HG02973 (cell line): ENCODE measurements around the gene KHNYN.
"Not testable (repeated sequence)": the region's sequence is repeated elsewhere in the genome, so short reads cannot be mapped to it uniquely, and the experiment has no call there.

ENCODE experiments used
- ATAC-seq: cut with Tn5 transposase; IDR thresholded peaks from one replicate; pipeline ENCODE4 v1.9.1; 2021; ENCODE audit warnings: moderate library complexity; ENCODE audit not compliant: unreplicated experiment

Gene KHNYN

DNA sequence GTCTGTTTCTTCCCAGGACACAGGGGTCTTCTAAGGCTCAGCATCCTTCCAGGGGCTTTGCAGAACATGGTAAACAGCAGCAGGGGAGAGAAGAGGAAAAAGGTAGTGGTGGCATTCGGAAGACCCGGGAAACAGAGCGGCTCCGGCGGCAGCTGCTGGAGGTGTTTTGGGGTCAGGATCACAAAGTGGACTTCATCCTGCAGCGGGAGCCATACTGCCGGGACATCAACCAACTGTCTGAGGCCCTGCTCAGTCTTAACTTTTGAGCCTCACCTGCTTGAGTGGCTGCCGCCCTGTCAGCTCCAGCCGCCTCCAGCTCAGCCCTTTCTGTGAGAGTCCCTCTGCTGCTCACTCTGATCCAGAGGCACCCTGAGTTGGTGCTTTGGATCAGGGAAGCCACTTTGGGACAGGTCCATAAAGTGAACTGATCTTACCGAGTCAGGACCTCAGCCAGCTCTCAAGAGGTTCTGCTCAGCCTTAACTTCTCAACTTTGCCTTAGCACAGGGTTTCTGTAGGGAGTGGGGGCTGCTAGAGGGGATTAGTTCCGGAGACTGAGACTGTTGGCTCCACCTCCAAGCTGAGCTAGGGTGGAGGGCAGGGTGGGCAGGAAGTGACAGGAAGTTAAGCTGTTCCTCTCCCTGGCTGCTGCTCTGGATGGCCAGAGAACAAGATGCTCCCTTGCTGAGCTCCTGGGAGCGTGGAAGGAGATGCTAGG lies 7.4 kb downstream of the KHNYN start:
- ATAC-seq = no peak

DNA sequence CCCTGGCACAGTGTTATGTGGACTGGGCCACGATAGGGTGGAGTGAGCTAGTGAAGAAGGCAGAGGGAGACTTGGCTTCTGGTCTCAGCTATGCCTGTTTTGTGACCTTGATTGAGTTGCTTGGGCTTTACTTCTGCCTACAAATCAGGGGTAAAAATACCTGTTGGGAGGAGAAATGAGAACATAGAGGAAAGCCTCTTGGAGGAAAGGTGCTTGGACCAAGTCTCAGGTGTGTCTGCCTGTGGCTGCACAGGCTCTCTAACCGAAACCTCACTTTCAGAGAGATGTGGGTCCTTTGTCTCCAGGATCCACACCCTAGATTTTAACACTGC lies 7.9 kb downstream of the KHNYN start:
- ATAC-seq = no peak

DNA sequence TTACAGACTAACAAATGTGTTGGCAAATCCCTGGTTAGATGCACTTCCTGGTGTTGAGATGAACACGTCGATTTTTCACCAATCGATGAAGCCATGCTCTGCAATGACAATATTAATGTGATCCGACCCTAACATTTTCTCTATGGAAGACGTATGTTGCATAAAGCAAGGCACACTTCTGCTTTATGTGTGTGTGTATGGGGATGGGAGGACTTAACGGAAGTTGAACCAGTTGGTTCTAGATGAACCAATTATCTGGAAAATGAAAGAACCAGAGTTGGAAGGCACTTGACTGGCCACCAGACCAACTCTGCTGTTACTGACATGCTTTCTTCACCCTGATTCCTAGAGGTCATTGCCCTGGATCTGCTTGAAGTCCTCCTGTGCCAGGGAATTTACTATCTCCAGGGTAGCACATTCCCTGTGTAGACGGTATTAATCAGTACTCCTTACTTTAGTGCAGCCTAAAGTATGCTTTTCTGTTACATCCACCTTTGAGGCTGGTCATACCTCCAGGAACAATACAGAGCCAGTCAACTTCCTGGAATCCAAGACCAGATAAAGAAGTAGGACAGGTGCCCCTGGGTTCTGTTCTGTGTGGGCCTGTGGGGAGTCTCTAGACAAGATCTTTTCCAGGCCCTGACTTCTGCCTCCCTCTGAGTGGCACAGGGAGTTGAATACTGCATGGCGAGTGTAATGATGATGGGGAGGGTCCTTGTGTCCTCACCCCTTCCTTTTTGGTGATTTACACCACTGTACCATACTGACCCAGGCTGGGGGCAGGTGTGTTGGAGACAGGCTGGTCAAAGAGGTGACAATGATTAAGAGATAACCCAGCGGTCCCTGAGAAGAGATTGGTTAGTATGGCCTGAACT lies 8.7 kb downstream of the KHNYN start:
- ATAC-seq = no peak

DNA sequence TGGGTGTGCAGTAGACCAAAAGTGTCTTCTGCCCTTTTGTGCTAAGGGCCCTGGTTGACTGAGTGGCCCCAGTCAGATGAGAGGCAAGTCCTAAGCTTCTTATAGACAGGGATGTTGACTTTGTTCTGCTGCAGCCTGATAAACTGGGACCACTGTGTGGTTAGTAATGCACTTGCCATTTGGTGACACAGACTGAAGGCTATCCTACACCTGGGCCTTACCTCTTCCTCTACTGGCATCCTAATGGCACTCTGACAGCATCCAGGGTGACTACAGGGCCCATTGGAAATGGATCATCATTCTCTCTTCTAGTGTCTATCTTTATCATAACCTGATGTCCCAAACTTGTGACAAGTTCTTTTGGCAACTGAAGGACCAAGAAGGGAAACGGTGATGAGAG lies 9.5 kb downstream of the KHNYN start:
- ATAC-seq = no peak

DNA sequence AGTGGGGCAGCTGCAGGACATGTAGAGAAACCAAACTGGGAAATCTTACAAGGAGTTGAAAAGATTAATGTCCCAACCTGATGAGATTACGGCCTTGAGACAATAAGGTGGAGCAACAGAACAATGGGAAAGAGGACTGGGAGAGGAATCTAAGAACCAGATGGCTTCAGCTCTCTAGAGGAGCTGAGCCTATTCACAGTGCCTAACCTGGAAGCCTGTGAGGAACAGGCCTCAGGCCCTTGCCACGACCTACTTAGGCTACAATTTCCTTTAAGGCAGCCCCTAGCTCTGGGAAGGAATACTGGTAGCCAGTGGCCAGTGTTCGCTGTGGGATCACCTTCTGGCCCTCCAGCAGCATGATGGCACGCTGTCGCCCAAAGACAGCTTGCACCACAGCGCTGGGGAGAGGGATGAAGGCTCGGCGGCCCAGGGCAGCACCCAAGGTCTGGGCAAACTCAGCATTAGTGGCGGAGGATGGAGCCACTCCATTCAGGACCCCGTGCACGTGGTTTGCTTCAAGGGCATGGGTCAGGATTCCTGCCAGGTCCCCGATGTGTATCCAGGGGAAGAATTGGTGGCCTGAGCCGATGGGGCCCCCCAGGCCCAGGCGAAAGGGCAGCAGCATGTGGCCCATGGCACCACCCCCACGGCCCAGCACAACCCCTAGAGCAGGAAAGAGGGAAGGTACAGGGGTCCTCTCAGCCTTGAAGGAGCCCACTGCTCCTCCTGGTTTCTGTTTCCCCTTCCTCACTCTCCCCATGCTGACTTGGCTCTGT lies 10.3 kb downstream of the KHNYN start:
- ATAC-seq = no peak

DNA sequence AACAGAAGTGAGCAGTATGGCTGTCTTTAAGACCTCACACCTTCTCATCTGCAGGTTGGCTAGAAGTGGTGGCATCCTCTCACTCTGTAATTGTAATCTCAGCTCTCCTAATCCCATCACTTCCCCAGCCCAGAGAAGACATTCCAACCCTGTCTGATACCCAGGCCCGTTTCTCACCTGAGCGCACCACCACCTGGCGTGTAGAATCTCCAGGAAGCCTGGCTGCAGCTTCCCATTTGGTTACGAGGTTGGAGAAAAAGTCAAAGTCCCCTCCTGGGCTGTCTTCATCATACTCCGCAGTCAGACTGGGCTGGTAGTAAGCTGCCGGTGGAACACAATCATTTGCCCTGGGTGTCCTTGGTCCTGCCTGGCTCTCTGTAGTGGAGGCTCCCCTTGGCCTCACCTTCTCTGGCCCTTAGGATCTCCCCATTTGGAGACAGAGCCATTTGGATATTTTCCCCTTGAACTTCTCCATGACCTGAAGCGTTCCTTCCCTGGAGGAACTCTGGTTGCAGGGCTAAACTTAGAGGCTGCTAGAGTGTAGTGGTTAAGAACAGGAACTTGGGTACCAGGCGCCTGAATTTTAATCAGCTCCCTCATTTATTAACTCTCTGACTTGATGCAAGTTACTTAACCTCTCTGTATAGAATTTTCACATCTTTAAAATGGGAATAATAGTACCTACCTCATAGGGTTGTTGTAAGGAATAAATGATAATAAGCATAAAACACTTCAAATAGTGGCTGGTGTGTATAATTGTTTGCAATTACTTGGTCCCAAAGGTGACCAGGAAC lies 11.0 kb downstream of the KHNYN start:
- ATAC-seq = no peak

DNA sequence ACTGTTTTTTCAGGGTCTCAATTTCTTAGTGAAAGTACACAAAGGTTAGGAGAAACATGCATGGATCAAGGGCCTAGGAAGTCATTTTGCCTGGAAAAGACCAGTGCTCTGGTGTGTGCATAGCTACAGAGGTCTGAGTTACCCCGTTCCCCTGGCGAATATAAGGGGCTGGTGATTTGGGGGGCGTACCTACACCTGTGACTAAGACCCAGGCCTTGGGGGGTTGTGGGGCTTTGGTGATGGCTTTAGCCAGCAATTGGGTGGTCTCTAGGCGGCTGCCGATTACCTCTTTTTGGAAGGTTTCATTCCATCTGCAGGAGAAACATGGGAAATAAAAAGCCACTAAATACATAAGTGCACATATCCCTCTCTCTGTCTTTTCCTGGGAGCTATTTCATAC lies 11.7 kb downstream of the KHNYN start:
- no peak for ATAC-seq

DNA sequence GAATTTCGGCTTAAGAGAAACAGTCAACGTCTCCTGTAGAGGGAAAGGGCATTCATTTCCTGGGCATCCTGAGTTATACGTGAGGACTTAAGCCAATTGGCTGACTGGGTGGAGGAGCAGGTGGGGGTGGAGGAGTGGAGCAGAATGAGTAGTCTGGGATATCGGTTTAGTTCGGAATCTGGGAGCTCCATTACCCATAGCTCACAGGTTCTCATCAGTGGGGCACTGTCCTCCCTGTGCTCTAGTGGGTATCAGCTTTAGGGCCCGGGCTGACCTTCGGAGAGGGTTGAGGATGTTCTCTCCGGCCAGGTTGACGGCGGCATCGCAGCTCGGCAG lies 12.1 kb downstream of the KHNYN start:
- ATAC-seq = peak; percentile 6

DNA sequence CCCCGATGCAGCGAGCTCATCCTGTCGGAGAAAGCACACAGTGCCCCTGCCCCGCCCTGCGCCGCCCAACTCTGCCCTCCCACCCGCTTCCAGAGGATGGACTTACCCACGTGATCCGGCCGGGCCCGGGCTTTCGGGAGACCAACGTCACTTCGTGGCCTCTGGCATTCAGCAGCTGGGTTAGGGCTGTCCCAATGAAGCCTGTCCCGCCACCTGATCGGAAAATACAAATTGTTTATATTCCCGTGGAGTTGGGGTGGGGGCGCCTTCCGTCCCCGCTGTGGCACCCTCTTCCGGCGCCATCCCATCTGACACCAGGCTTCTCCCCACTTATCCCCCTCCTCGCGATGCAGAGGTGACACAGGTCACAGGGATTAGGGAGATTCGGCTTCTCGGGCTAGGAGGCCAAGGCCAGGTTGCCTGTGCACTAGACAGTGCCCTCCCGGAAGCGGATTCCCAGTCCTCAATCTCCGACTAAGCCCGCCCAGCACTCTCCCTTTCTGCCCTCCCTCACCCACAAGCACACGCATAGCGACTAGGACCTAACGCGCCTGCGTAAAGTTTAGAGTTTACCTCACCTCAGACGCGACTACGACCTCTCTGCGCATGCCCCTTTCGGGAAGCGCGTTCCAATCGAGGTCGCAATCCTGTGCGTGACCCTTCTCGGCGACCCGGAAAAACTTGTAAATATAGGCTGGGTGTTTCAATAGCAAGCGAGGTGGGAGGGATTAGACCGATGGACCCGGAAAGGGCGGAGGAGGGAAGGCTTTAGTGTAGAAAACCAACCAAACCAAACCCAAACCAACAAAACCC lies 12.7 kb downstream of the KHNYN start, which contains the start of gene SDR39U1:
TSS of gene SDR39U1 (minus strand) at position 537 of the 813 bp plus-strand sequence. CDS start at position 530, 7 bp downstream.
- peak; percentile 90 for ATAC-seq

DNA sequence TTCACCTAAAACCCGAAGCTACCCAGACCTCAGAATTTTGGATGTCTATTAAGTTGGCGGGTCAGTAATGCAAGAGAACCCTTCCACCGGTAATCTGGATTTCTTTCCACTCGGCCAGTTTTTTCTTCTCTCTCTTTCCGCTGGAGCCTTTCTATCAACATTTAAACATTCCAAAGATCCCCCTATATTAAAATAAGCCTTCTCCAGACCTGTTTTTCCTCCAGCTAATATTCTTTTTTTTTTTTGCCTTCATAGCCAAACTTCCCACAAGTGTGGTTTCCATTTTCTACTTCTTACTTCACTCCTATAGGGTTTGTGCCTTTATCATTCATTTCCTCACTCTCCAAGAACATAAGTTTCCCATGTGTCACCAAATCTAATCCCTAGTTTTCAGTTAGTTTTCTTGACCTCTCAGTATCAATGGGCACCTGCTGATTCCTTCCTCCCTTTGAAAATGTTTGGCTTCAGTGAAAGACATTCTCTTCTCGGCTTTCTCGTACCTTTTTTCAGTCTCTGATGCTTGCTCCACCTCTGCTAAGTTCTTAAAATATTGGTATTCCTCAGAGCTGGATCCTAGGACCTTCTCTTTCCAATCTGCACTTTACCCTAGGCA lies 13.4 kb downstream of the KHNYN start:
- ATAC-seq = no peak

DNA sequence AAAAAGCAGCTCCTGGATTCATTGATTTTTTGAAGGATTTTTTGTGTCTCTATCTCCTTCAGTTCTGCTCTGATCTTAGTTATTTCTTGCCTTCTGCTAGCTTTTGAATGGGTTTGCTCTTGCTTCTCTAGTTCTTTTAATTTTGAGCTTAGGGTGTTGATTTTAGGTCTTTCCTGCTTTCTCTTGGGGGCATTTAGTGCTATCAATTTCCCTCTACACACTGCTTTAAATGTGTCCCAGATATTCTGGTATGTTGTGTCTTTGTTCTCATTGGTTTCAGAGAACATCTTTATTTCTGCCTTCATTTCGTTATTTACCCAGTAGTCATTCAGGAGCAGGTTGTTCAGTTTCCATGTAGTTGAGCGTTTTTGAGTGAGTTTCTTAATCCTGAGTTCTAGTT lies 21.1 kb downstream of the KHNYN start:
- not testable (repeated sequence) for ATAC-seq

DNA sequence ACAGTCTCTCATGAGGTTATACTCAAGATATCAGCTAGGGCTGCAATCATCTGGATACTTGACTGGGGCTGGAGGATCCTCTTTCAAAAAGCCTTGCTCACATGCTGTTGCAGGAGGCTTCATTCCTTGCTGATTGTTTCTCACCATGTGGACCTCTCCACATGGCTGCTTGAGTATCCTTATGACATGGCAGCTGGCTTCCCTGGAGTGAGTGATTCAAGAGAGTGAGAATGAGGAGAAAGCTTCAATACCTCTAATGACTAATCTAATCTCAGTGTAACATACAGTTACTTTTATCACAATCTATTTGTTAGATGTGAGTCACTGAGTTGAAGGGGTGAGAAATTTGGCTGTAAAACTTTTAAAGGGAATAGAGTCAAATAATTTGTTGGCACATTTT lies 27.2 kb downstream of the KHNYN start:
- ATAC-seq = no peak

DNA sequence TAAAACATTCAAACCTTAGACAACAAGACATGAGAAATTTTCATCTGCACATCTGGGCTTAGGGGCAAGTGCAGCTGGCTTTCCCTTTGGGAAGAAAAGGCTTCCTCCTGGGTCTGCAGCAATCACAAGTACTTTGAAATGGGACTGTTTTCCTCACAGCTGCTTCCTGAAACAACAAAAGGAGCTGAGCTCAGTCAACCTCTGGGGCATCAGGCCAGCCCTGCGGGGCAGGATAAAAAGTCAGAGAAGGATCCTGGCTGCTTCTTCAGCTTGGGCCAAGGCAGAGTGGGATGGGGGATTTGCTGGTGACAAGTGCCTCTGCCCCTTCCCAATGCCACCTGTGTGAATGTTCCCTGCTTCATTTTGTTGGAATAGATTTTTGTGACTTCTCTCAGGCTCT lies 29.0 kb downstream of the KHNYN start:
- ATAC-seq = no peak

DNA sequence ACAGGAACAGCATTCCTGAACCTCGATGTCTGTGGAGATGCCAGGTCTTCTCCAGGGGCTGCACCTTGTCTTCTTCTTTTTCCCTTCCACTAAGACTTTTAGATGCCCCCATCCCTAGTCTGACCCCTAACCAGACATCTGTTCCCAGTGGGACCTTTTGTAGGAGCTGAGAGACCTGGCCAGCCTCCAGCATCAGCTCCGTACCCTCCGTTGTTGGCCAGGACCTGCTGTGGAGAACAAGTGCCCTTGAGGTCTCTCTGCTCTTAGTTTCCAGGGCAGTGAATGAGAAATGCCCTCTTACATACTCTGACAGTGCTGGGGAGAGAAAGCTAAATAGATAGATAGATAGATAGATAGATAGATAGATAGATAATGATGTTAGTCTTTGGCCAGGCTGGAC lies 29.6 kb downstream of the KHNYN start:
- no peak for ATAC-seq

DNA sequence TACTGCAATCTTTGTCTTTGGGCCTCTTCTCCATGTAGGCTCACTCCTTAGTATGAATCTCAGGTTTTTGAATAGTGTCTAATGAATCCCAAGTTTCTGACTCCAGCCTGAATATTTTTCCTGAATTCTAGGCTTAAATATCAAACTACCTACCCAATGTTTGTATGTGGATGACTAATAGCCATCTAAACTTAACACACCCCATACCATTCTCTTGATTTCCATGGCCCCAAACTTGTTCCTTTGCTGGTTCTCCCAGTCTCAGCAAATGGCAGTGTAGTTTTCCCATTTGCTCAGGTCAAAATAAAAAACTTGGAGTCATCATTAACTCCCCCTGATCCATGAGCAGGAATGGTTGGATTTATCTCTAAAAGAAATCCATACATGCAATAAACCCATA lies 31.6 kb downstream of the KHNYN start:
- ATAC-seq = no peak

DNA sequence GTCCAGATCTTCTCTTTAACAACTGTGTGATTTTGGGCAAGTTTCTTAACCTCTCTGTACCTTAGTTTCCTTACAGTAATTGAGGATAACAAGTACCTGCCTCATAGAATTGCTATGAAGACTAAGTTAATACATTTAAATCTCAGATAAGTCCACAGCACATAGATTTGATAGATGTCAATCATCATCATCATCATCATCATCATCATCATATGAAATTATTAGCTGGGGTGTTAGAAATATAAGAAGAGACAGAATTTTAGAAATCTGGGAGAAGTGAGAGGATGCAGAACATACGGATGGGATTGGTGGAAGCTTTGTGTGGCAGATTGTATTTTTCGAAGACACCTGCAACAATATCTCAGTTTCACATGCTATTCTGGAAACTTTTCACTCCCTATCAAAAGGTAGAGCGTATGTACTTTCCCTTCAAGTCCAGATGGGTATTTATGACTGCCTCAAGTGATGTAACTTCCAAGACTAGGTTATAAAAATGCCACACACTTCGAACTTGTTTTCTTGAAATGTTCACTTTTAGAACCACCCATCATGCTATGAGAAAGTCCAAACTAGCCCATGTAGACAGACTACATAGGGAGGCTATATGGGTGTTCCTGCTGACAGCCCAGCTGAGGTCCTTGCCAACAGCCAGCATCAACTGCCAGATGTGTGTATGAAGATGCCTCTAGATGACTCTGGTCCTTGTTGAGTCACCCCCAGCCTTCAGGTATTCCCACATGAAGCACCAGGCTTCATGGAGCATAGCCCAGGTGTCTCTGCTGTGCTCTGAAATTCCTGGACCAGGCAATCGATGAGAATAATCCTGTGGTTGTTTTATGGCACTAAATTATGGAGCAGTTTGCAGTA lies 33.5 kb downstream of the KHNYN start:
- no peak for ATAC-seq

DNA sequence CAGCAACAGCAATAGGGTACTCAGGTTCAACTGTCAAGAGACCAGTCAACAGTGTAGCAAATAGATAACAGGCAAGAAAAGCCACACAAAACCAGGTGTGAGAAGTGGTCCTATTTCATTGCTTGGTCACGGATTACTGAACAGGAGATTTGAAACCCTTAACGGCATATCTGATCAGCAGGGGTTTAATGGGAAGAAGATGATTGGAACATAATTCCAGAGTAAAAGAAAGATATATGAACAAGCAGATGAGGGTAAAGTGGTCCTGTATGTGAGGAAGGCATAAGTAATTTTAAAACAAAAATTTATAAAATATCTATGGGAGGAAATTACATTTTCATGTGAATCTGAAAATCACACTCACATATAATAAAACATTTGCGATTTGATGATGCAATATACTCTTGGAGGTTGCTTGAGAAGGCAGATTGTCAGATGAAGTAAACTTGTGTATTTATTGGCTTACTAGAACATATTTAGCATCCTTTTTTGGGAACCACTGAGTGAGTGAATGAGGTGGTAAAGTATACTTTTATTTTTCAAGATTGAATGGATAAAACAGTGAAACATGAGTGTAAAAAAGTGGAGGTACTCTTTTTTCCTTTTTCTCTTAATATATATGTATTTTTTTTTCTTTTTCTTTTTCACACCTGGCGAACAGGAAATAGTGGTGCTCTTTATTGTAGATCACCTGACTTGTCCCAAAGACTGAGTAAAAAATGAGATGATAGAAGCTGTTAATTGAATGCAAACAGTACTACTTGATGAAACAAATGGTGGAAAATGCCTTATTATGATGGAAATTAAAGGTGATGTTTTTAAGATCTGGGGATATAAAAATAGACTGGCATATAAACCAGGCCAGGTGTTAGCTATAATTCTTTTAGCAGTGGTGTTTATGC lies 34.4 kb downstream of the KHNYN start:
- no peak for ATAC-seq

DNA sequence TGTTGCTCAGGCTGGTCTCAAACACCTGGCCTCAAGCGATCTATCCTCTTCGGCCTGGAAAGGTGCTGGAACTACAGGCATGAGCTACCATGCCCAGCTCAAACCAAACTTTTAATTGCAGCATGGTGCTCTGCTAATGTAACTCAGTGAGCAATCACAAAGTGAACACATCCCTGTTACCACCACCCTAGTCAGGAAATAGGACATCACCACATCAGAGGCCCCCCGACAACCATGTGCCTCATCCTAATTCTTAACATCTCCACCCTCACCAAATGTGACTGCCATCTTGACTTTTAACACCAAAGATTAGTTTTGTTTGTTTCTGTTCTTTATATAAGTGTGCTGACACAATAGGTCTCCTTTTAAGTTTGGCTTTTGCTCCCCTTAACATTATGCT lies 35.6 kb downstream of the KHNYN start:
- ATAC-seq = no peak
